Neural progenitor cell (in vitro differentiated cells): ENCODE results near the gene TPMT.
"Not testable (repeated sequence)": the region's sequence is repeated elsewhere in the genome, so short reads cannot be mapped to it uniquely, and the experiment has no call there.

Source experiments
- EZH2phosphoT487 ChIP-seq: fragments of 200-600 bp; sonication (generic); IDR thresholded peaks from 2 replicates; pipeline ENCODE4 v1.6.1; 2017; ENCODE audit warnings: antibody characterized with exemption
- TF ChIP-seq, protein P1 (sequence below): fragments of 200-600 bp; sonication (generic); IDR thresholded peaks from 2 replicates; pipeline ENCODE4 v1.5.1; 2017; ENCODE audit warnings: antibody characterized with exemption, mild to moderate bottlenecking

DNA sequence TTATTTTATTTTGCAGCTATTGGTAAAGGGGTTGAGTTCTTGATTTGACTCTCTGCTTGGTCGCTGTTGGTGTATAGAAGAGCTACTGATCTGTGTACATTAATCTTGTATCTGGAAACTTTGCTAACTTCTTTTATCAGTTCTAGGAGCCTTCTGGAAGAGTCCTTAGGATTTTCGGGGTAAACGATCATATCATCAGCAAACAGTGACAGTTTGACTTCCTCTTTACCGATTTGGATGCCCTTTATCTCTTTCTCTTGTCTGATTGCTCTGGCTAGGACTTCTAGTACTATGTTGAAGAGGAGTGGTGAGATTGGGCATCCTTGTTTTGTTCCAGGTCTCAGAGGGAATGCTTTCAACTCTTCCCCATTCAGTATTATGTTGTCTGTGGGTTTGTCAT, 21.3 kb upstream of the TPMT start:
- TF ChIP-seq, protein P1, sequence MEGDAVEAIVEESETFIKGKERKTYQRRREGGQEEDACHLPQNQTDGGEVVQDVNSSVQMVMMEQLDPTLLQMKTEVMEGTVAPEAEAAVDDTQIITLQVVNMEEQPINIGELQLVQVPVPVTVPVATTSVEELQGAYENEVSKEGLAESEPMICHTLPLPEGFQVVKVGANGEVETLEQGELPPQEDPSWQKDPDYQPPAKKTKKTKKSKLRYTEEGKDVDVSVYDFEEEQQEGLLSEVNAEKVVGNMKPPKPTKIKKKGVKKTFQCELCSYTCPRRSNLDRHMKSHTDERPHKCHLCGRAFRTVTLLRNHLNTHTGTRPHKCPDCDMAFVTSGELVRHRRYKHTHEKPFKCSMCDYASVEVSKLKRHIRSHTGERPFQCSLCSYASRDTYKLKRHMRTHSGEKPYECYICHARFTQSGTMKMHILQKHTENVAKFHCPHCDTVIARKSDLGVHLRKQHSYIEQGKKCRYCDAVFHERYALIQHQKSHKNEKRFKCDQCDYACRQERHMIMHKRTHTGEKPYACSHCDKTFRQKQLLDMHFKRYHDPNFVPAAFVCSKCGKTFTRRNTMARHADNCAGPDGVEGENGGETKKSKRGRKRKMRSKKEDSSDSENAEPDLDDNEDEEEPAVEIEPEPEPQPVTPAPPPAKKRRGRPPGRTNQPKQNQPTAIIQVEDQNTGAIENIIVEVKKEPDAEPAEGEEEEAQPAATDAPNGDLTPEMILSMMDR: not testable (repeated sequence)
- TF ChIP-seq EZH2phosphoT487: not testable (repeated sequence)
